Erythroblast (primary cell): ENCODE results near the gene GPX2.

Experiments
- GATA1 ChIP-seq: IDR thresholded peaks from 2 replicates; pipeline ENCODE4 v1.6.1; 2011; ENCODE audit warnings: low read depth, mild to moderate bottlenecking, control low read depth, low read length, moderate library complexity
- POLR2A ChIP-seq: IDR thresholded peaks from 2 replicates; pipeline ENCODE4 v1.6.1; 2011; ENCODE audit warnings: mild to moderate bottlenecking, low read length

DNA sequence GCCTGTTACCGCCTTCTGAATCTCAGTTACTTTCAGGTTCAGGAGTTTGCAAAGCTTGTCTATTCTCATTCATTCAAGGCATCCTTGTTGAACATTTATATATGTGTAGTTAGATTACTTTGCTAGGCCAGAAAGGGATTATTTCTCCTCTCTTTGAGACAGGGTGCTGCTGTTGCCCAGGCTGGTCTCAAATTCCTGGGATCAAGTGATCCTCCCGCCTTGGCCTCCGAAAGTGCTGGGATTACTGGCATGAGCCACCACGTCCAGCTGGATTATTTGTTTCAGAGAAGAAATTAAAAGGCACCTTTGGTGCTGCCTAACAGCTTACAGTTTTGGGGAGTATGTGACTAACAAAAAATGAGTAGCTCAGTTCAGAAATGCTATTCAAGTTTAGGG is 27.5 kb downstream of the GPX2 start:
- no peak for TF ChIP-seq POLR2A
- no peak for TF ChIP-seq GATA1
